T-cell (primary cell): ENCODE data around the gene ANKRD1. TPM values are rescaled to one million over a fixed set of nuclear protein-coding genes. Genes with fewer than 3 reads are reported as not detected.

Experiments used
- ATAC-seq, 4 experiments: fragments of 200-7000 bp in 3 of 4; fragments of 150-1000 bp in 1 of 4; cut with Tn5 transposase; replicated peaks in 1 of 4; 1 replicate in 3 of 4; 2 replicates in 1 of 4; pipeline ENCODE4 v1.10.0; 2021; ENCODE audit warnings: moderate library complexity in 3 of 4, mild to moderate bottlenecking in 2 of 4, moderate number of reproducible peaks in 1 of 4
- CTCF ChIA-PET, 2 donors: fragments of 300-600 bp; sonication (Branson Sonifier 250); formaldehyde crosslinking; loops; one replicate each; lab custom pipeline; 2022; ENCODE audit warnings: antibody characterized with exemption in 2 of 2; lab: Charles Lee
- POLR2A ChIA-PET, 2 donors: fragments of 300-600 bp; sonication (Branson Sonifier 250); formaldehyde crosslinking; loops; one replicate each; lab custom pipeline; 2022; ENCODE audit warnings: antibody characterized with exemption in 2 of 2; lab: Charles Lee
- DNase-seq, 35 experiments: peaks; one replicate each; pipeline versions ENCODE4 v3.0.0 to v3.0.0-alpha.2; 2013 to 2023
- H3K27ac ChIP-seq: one replicate; pipeline ENCODE4 v1.5.1; 2013; ENCODE audit warnings: low read length
- H3K27me3 ChIP-seq, 2 experiments: replicated peaks in 1 of 2; 1 replicate in 1 of 2; 2 replicates in 1 of 2; pipeline versions ENCODE4 v1.6.1 to v1.7.0; 2013; ENCODE audit warnings: low read length in 1 of 2, mixed read lengths in 1 of 2; ENCODE audit not compliant: control insufficient read depth in 2 of 2, insufficient read depth in 2 of 2; ENCODE audit errors: extremely low read depth in 1 of 2
- H3K36me3 ChIP-seq, 2 donors: 1 replicate in 1 of 2; 2 replicates in 1 of 2; pipeline versions ENCODE4 v1.6.1 to v1.7.0; 2013; ENCODE audit warnings: low read length in 1 of 2; ENCODE audit not compliant: control insufficient read depth in 2 of 2, insufficient read depth in 1 of 2; ENCODE audit errors: extremely low read depth in 1 of 2
- H3K4me1 ChIP-seq, 2 experiments: 1 replicate in 1 of 2; 2 replicates in 1 of 2; pipeline versions ENCODE4 v1.6.1 to v1.7.0; 2013; ENCODE audit warnings: low read length in 2 of 2, mixed read lengths in 1 of 2; ENCODE audit not compliant: insufficient read depth in 2 of 2, control insufficient read depth in 1 of 2; ENCODE audit errors: extremely low read depth in 1 of 2
- H3K4me3 ChIP-seq, 2 donors: 1 replicate in 1 of 2; 2 replicates in 1 of 2; pipeline versions ENCODE4 v1.5.1 to v1.7.0; 2013; ENCODE audit warnings: mild to moderate bottlenecking in 2 of 2, low read length in 1 of 2, moderate library complexity in 1 of 2; ENCODE audit not compliant: control insufficient read depth in 1 of 2; ENCODE audit errors: extremely low read depth in 1 of 2
- H3K9me3 ChIP-seq: 2 replicates; pipeline ENCODE4 v1.7.0; 2013
- H3K27ac Mint-ChIP-seq, 2 donors: one replicate each; pipeline ENCODE4 v1.8.0; 2020 to 2021; ENCODE audit warnings: mild to moderate bottlenecking in 2 of 2, mixed read lengths in 2 of 2
- H3K27me3 Mint-ChIP-seq, 2 donors: one replicate each; pipeline ENCODE4 v1.8.0; 2021 to 2022; ENCODE audit warnings: mixed read lengths in 2 of 2
- H3K36me3 Mint-ChIP-seq: one replicate; pipeline ENCODE4 v1.8.0; 2021; ENCODE audit warnings: mixed read lengths
- H3K4me1 Mint-ChIP-seq, 3 donors: one replicate each; pipeline ENCODE4 v1.8.0; 2020 to 2022; ENCODE audit warnings: mixed read lengths in 3 of 3, mild to moderate bottlenecking in 1 of 3
- H3K4me3 Mint-ChIP-seq, 3 donors: one replicate each; pipeline ENCODE4 v1.8.0; 2020 to 2022; ENCODE audit warnings: mild to moderate bottlenecking in 3 of 3, mixed read lengths in 3 of 3, moderate library complexity in 3 of 3
- H3K9me3 Mint-ChIP-seq, 3 donors: one replicate each; pipeline ENCODE4 v1.8.0; 2020 to 2022; ENCODE audit warnings: mixed read lengths in 3 of 3
- WGBS: methylation state at CpG from one replicate; pipeline ENCODE4 v1.1.5; 2013; ENCODE audit warnings: missing lambda C conversion rate; ENCODE audit not compliant: insufficient coverage; 5-methylcytosine and 5-hydroxymethylcytosine counted together
- total RNA-seq, 35 experiments: library from RNA in 6 of 35; stranded (reverse) in 6 of 35; fragments of 120-200 nt in 1 of 35; gene quantifications; one replicate each; pipeline versions ENCODE4 v1.2.1 to v1.2.4 and lab custom pipeline; 2013 to 2026

Gene ANKRD1
- total RNA-seq, 5 donors from 2014 or later (not counting 1 experiment from before 2014, with no cell fraction given) = not detected

DNA sequence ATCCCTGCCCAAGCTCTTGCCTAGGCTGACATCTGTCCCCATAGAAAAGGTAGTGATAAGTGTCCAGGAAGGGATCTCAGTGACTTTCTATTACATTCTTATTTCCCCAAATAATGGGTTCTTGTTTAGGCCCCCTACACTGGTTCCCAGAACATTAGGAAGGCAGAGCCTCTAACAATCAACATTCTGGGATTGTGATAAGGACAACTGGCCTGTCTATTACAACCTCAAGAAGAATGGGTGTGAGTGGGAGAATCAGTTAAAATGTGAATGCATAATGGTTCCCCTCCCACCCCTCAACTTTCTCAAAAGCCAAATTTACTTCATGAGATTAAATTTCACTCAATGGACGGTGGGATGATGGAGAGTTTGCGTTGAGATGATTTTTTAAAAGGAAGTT is 6.4 kb upstream of the ANKRD1 start:
- POLR2A ChIA-PET = no interaction called here

DNA sequence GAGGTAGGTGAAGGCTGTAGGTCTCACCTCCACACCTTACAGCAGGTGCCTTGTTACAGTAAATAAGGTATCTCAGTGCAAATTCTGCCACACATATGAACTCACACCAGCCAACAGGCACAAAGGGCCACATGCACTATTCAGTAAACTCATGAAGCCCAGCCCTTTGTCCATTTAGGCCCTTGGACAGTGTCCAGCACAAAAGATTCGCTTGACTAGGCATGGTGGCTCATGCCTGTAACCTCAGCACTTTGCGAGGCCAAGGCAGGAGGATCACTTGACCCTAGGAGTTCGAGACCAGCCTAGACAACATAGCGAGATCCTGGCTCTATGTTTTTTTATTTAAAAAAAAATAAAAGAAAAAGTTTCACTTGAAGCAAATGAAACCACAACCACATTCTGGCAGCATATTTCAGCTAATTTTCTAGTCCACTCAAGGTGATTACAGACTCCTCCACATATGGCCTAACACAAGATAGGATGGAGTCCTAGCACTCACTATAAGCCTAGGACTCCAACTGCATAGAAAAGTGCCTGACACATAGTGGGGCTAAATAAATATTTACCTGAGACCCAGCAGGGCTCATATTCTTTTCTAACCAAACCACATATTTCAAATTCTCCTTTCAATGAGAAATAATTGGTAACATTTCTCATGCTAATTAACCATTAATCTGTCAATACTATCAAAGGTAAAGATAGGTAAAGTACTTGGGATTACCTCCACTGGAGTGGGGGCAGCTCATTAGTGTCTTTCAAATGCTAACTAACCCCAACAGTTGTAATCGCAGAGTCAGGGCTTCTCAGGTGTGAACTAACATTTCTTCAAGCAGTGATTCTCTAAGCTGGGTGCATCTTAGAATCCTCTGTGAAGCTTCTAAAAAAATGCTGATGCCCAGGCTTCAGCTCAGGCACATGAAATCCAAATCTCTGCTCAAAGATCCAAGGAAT is 4.5 kb upstream of the ANKRD1 start:
- H3K36me3 ChIP-seq = no peaks in the 10 kb centered on the region
- H3K4me3 ChIP-seq = no peak overlapping the region
- ChIA-PET POLR2A (interaction anchor here in 1 of 2 donors (0.6 kb wide), 1 partner anchor 29 kb away, joined by 4 read pairs; no protein-coding TSS in a partner anchor), CTCF (no interaction called here)
- Mint-ChIP-seq H3K36me3 (no peaks in the 10 kb centered on the region), H3K4me3 (no peak overlapping the region), H3K27me3 (peaks cover 17 to 25% of the 10 kb centered on the region in 2 donors), H3K9me3 (no peaks in the 10 kb centered on the region), H3K4me1 (no peaks in the 10 kb centered on the region), H3K27ac (no peak overlapping the region)
- no peaks in the 10 kb centered on the region for H3K9me3 ChIP-seq
- no peak for DNase-seq
- H3K4me1 ChIP-seq = no peaks in the 10 kb centered on the region
- WGBS = 84% methylated on average over 4 of the region's 5 CpGs
- peaks cover 0 to 3% of the 10 kb centered on the region in 2 experiments for H3K27me3 ChIP-seq
- no peak overlapping the region for H3K27ac ChIP-seq
- ATAC-seq = no peak

More for the DNA sequence above, 6.4 kb upstream of the ANKRD1 start:
- H3K27ac Mint-ChIP-seq = no peak overlapping the region
- Histone ChIP-seq H3K9me3 (no peaks in the 10 kb centered on the region), H3K4me1 (no peaks in the 10 kb centered on the region), H3K27me3 (peaks cover 0 to 3% of the 10 kb centered on the region in 2 experiments), H3K36me3 (no peaks in the 10 kb centered on the region), H3K27ac (no peak overlapping the region), H3K4me3 (no peak overlapping the region)
- peaks cover 17 to 26% of the 10 kb centered on the region in 2 donors for H3K27me3 Mint-ChIP-seq
- no peaks in the 10 kb centered on the region for H3K36me3 Mint-ChIP-seq
- H3K4me3 Mint-ChIP-seq = no peak overlapping the region
- no peaks in the 10 kb centered on the region for H3K4me1 Mint-ChIP-seq
- CTCF ChIA-PET = no interaction called here
- H3K9me3 Mint-ChIP-seq = no peaks in the 10 kb centered on the region
- ATAC-seq = no peak
- no CpG with 5 or more reads among the region's 2 CpGs for WGBS
- DNase-seq = no peak

DNA sequence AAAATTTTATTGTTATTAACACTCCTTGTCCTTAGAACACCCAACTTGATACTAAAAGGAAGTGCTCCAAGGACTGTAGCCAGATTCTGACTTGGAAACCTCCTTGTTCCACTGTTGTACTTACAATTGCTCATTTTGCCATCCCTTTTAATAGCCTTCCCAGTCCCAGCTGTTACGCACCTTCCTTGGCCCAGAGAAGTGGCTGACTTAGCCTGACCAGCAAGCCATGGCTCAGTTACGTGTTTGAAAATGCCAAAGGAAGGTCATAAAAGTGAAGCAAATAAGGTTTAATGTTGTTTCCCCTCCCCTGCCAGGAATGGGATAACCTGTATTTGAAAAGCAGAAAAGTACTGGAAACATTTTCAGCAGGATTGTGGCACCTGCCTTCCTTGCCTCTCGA is 3.7 kb upstream of the ANKRD1 start:
- Mint-ChIP-seq H3K9me3 (no peaks in the 10 kb centered on the region), H3K27ac (no peak overlapping the region), H3K4me1 (no peaks in the 10 kb centered on the region), H3K36me3 (no peaks in the 10 kb centered on the region), H3K27me3 (peaks cover 14 to 21% of the 10 kb centered on the region in 2 donors), H3K4me3 (no peak overlapping the region)
- ChIA-PET CTCF (no interaction called here), POLR2A (no interaction called here)
- Histone ChIP-seq H3K27ac (no peak overlapping the region), H3K4me3 (no peak overlapping the region), H3K27me3 (peaks cover 0 to 3% of the 10 kb centered on the region in 2 experiments), H3K9me3 (no peaks in the 10 kb centered on the region), H3K36me3 (no peaks in the 10 kb centered on the region), H3K4me1 (no peaks in the 10 kb centered on the region)
- no peak for ATAC-seq
- no peak for DNase-seq
- WGBS = no CpG with 5 or more reads among the region's 3 CpGs

DNA sequence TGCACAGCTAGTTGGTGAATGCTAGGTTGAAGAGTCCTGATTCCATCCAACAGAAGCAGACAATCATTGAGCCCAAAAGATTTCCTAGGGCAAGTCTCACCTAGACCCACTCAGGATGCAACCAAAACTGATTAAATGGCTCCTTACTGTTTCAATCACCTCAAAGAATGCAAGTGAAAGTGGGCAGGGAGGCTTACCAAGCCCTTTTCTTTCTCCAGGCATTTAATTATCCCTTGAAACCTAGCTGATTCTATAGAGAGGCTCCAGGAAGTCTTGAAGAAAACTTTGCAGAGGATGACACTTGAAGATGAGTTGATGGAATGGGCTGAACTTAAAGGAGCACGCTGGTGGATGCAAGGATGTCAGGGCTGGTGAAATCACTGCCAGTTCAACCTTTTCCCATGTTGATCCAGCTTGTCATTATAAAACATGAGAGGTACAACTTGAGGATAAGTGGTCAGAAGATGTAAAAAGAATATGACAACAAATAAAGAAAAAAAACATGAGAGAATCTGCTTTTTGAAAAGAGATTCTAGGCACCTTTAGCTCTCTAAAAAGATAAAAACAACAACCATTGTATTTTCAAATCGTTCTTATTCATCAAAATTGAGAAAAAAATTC is 2.3 kb upstream of the ANKRD1 start:
- peaks cover 8 to 15% of the 10 kb centered on the region in 2 donors for H3K27me3 Mint-ChIP-seq
- Histone ChIP-seq H3K9me3 (no peaks in the 10 kb centered on the region), H3K4me1 (no peaks in the 10 kb centered on the region), H3K36me3 (no peaks in the 10 kb centered on the region), H3K27me3 (no peaks in the 10 kb centered on the region), H3K27ac (no peak overlapping the region), H3K4me3 (no peak overlapping the region)
- H3K4me1 Mint-ChIP-seq = no peaks in the 10 kb centered on the region
- no peaks in the 10 kb centered on the region for H3K9me3 Mint-ChIP-seq
- 71% methylated on average over 1 of the region's 2 CpGs for WGBS
- no peak for DNase-seq
- POLR2A ChIA-PET = interaction anchor here in 1 of 2 donors (1.1 kb wide), 1 partner anchor 279 kb away, joined by 3 read pairs; no protein-coding TSS in a partner anchor
- no peak overlapping the region for H3K4me3 Mint-ChIP-seq
- CTCF ChIA-PET = interaction anchor here in 1 of 2 donors (0.6 kb wide), 1 partner anchor 11 kb away, joined by 7 read pairs; no protein-coding TSS in a partner anchor
- no peak overlapping the region for H3K27ac Mint-ChIP-seq
- no peaks in the 10 kb centered on the region for H3K36me3 Mint-ChIP-seq
- no peak for ATAC-seq

DNA sequence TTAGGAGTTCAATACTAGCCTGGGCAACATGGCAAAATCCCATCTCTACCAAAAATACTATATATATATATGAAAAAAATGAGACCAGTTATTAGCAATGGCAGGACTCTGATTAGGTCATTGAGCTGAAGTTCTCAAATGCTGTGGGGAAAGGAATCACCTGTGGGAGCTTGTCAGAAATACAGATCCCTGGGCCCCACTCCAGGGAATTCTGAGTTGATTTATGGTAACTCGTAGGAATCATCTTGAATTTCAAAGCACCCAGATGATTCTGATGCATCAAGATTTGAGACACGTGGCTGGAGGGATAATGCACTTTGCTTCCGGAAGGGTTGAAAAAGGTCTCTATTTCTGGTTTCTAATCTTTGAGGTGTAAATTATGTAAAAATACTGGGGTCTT is 1.0 kb upstream of the ANKRD1 start:
- ChIA-PET CTCF (no interaction called here), POLR2A (no interaction called here)
- Histone ChIP-seq H3K36me3 (no peaks in the 10 kb centered on the region), H3K9me3 (no peaks in the 10 kb centered on the region), H3K4me1 (no peaks in the 10 kb centered on the region), H3K27me3 (no peaks in the 10 kb centered on the region), H3K4me3 (no peak overlapping the region), H3K27ac (no peak overlapping the region)
- WGBS = 84% methylated on average over 3 of the region's 3 CpGs
- Mint-ChIP-seq H3K4me3 (no peak overlapping the region), H3K4me1 (no peaks in the 10 kb centered on the region), H3K27ac (no peak overlapping the region), H3K27me3 (peaks cover 7 to 16% of the 10 kb centered on the region in 2 donors), H3K9me3 (no peaks in the 10 kb centered on the region), H3K36me3 (no peaks in the 10 kb centered on the region)
- DNase-seq = no peak
- no peak for ATAC-seq

DNA sequence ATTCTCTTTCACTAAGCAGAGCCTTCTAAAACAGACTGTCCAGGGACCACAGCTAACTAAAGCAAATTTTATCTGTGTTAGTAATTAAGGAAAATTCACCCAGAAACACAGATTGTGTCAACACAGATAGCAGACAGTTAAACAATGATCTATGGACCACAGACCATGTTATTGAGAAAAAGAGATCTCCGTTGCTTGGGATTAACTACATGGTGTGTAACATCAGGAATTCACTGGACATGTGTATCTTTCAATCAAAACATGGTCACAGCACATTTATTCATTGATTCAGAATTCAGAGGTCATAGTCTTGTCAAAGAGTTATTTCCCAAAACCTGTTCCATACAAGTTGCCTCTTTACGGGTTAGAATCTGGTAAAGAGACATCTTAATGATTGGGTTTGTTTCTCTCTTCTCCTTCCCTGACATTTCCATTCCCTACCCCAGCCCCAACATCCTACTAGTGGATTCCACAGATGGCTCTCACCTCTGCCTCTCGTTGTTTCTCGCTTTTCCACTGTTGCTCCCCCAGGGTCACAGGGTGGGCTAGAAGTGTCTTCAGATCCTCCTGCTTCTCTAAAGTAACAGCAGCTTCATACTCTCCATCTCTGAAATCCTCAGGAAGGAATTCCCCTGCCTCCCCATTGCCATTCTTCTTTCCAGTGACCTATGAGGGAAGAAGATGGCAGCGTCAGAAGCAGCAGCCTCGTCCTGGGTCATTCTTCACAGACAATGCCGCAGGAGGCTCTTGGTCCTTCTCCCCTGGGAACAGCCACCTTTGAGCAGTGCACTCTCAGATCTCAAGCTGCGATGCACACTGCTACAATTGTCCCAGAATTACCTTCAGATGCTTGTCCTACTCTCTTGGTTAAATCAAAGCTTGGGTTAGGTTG is 958 bp downstream of the ANKRD1 start:
- H3K4me1 ChIP-seq = no peaks in the 10 kb centered on the region
- ChIA-PET POLR2A (no interaction called here), CTCF (interaction anchor here (0.6 to 1.4 kb wide), 3 partner anchors 8 to 921 kb away, joined by 3 to 7 read pairs (median 4); no protein-coding TSS in a partner anchor)
- Mint-ChIP-seq H3K27ac (no peak overlapping the region), H3K9me3 (no peaks in the 10 kb centered on the region), H3K36me3 (no peaks in the 10 kb centered on the region), H3K4me3 (no peak overlapping the region), H3K4me1 (no peaks in the 10 kb centered on the region), H3K27me3 (peaks cover 14 to 21% of the 10 kb centered on the region in 2 donors)
- ATAC-seq = no peak
- peaks cover 0 to 4% of the 10 kb centered on the region in 2 experiments for H3K27me3 ChIP-seq
- H3K36me3 ChIP-seq = no peaks in the 10 kb centered on the region
- WGBS = 87% methylated on average over 4 of the region's 8 CpGs
- no peak overlapping the region for H3K27ac ChIP-seq
- no peaks in the 10 kb centered on the region for H3K9me3 ChIP-seq
- DNase-seq = no peak
- no peak overlapping the region for H3K4me3 ChIP-seq
